K562 (cell line): ENCODE measurements around the gene SLC31A2. TPM values are rescaled to one million over a fixed set of nuclear protein-coding genes. Genes with fewer than 3 reads are reported as not detected.

Experiments used
- polyA plus RNA-seq, 8 experiments: library from polyadenylated mRNA; depleted of rRNA in 4 of 8; stranded (reverse) in 5 of 8; unstranded in 3 of 8; fragments of >200 nt; fragmentation: Nextera tagmentation in 2 of 8; fragmentation: Illumina TruSeq in 1 of 8; extraction: Ambion mirVana in 2 of 8; extraction: Trizol in 1 of 8; gene quantifications; 2 replicates each; pipeline versions ENCODE4 v1.2.1 to v1.2.3, GENCODE V29; 2011 to 2014; ENCODE audit warnings: inconsistent platforms in 1 of 8, missing spikeins in 1 of 8
- total RNA-seq, 7 experiments: library from RNA; depleted of rRNA in 6 of 7; stranded (reverse); fragments of >200 nt in 6 of 7; fragmentation: Illumina TruSeq in 2 of 7; extraction: Trizol in 2 of 7; gene quantifications; 2 replicates each; pipeline versions ENCODE4 v1.2.1 to v1.2.3, GENCODE V29; 2011 to 2021; ENCODE audit warnings: low replicate concordance in 1 of 7
- TF ChIP-seq, protein P1 (sequence below), 2 experiments: fragments of 450-650 bp; IDR thresholded peaks; 2 replicates each; pipeline ENCODE4 v1.6.1; 2016; ENCODE audit warnings: mild to moderate bottlenecking in 2 of 2, borderline replicate concordance in 1 of 2, low read depth in 1 of 2, moderate library complexity in 1 of 2

SLC31A2 gene
- total and polyA plus RNA-seq, 9 of the 15 experiments (the other 6 are each of a cell fraction or from before 2014, with no cell fraction given), result 1.5 to 4.3 (median 2.3) TPM

DNA sequence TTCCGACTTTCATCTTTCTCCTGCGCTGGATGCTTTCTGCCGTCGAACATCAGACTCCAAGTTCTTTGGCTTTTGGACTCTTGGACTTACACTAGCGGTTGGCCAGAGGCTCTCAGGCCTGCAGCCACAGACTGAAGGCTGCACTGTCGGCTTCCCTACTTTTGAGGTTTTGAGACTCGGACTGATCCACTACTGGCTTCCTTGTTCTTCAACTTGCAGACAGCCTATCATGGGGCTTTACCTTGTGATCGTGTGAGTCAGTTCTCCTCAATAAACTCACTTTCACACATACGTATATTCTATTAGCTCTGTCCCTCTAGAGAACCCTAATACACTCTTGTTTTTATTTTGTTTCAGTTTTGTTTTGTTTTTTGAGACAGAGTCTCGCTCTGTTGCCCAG is 60.0 kb downstream of the SLC31A2 start (continued):
- TF ChIP-seq, protein P1, sequence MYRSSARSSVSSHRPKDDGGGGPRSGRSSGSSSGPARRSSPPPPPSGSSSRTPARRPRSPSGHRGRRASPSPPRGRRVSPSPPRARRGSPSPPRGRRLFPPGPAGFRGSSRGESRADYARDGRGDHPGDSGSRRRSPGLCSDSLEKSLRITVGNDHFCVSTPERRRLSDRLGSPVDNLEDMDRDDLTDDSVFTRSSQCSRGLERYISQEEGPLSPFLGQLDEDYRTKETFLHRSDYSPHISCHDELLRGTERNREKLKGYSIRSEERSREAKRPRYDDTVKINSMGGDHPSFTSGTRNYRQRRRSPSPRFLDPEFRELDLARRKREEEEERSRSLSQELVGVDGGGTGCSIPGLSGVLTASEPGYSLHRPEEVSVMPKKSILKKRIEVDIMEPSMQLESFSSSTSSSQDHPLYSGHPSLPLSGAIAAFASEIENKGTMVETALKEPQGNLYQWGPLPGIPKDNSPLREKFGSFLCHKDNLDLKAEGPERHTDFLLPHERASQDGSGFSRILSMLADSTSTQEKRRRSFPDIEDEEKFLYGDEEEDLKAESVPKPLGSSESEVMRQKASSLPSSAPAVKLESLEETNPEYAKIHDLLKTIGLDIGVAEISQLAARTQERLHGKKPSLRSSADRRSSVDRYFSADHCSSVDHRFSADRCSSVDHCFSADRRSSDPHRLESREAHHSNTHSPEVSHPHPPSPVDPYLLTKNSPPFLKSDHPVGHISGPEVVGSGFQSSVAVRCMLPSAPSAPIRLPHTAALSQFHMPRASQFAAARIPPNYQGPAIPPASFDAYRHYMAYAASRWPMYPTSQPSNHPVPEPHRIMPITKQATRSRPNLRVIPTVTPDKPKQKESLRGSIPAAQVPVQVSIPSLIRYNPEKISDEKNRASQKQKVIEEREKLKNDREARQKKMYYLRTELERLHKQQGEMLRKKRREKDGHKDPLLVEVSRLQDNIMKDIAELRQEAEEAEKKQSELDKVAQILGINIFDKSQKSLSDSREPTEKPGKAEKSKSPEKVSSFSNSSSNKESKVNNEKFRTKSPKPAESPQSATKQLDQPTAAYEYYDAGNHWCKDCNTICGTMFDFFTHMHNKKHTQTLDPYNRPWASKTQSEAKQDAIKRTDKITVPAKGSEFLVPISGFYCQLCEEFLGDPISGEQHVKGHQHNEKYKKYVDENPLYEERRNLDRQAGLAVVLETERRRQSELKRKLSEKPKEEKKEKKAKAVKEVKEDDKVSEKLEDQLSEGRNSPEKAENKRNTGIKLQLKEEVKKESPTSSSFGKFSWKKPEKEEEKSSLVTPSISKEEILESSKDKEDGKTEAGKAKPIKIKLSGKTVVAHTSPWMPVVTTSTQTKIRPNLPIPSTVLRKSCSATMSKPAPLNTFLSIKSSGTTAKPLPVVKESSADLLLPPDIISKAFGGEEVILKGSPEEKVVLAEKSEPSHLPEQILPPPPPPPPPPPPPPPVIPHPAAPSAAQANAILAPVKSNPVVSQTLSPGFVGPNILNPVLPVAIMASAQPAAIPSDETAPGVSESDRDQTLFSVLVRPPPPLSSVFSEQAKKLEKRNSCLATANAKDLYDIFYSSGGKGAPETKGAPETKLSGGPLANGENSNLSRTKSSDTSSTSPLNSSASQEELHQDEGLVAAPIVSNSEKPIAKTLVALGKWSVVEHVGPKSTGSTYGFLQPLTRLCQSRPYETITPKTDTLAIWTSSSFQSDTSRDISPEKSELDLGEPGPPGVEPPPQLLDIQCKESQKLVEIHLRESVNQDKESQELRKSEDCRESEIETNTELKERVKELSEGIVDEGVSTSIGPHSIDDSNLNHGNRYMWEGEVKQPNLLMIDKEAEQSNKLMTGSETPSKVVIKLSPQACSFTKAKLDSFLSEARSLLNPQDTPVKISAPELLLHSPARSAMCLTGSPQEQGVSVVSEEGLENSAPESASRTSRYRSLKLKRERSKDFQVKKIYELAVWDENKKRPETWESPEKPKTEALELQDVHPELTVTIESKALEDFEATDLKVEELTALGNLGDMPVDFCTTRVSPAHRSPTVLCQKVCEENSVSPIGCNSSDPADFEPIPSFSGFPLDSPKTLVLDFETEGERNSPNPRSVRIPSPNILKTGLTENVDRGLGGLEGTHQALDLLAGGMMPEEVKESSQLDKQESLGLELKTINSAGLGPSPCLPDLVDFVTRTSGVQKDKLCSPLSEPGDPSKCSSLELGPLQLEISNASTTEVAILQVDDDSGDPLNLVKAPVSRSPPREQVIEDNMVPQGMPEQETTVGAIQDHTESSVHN (IDR thresholded peaks at IDR 0.05; ENCODE audit: borderline replicate concordance in 1 of 2, low read depth in 1 of 2), result no peak

Other genes starting within 250 kb of the SLC31A2 start
Only the 7 nearest of the 10 such genes appear.
- gene ZNF883, start 138.8 kb upstream of the SLC31A2 start, total RNA-seq (2014; rRNA removed), result 0.90 and 1.00 TPM in 2 replicates
- gene ZNF883, start 138.8 kb upstream of the SLC31A2 start, total RNA-seq (2014; rRNA removed; fragmentation: Illumina TruSeq; extraction: Trizol), result 4.9 and 5.6 TPM in 2 replicates
- gene ZNF883, start 138.8 kb upstream of the SLC31A2 start, total RNA-seq (2015; rRNA removed; fragmentation: Illumina TruSeq; extraction: Trizol), result 3.7 and 3.8 TPM in 2 replicates
- gene ZNF883, start 138.8 kb upstream of the SLC31A2 start, total RNA-seq (2021), result 2.3 and 2.6 TPM in 2 replicates
- gene ZNF883, start 138.8 kb upstream of the SLC31A2 start, polyA plus RNA-seq (2011; rRNA removed), result 0.42 and 2.8 TPM in 2 replicates
- 3.8 and 5.7 TPM in 2 replicates for gene ZNF883, start 138.8 kb upstream of the SLC31A2 start, polyA plus RNA-seq (2014; fragmentation: Illumina TruSeq; extraction: Trizol)
- 1 to 10 TPM; 4.0 to 4.1 TPM for gene ZNF883, start 138.8 kb upstream of the SLC31A2 start, polyA plus RNA-seq (2014; fragmentation: Nextera tagmentation; extraction: Ambion mirVana)
- 2.8 and 3.1 TPM in 2 replicates for gene ZNF883, start 138.8 kb upstream of the SLC31A2 start, polyA plus RNA-seq (2014; rRNA removed)
- gene ZFP37, start 94.3 kb upstream of the SLC31A2 start, total RNA-seq (2014; rRNA removed), result 0.24 TPM in 1 of 2 replicates, not detected in the other
- 0.29 TPM in 2 replicates for gene ZFP37, start 94.3 kb upstream of the SLC31A2 start, total RNA-seq (2014; rRNA removed; fragmentation: Illumina TruSeq; extraction: Trizol)
- gene ZFP37, start 94.3 kb upstream of the SLC31A2 start, total RNA-seq (2015; rRNA removed; fragmentation: Illumina TruSeq; extraction: Trizol), result 0.33 and 0.34 TPM in 2 replicates
- 0.22 and 0.27 TPM in 2 replicates for gene ZFP37, start 94.3 kb upstream of the SLC31A2 start, total RNA-seq (2021)
- gene ZFP37, start 94.3 kb upstream of the SLC31A2 start, polyA plus RNA-seq (2011; rRNA removed), result 0.03 and 0.04 TPM in 2 replicates
- 0.13 and 0.15 TPM in 2 replicates for gene ZFP37, start 94.3 kb upstream of the SLC31A2 start, polyA plus RNA-seq (2014; fragmentation: Illumina TruSeq; extraction: Trizol)
- under 1 TPM; 0.07 to 0.14 TPM for gene ZFP37, start 94.3 kb upstream of the SLC31A2 start, polyA plus RNA-seq (2014; fragmentation: Nextera tagmentation; extraction: Ambion mirVana)
- gene ZFP37, start 94.3 kb upstream of the SLC31A2 start, polyA plus RNA-seq (2014; rRNA removed), result 0.08 and 0.09 TPM in 2 replicates
- 15.2 and 18.3 TPM in 2 replicates for gene FKBP15, start 70.3 kb downstream of the SLC31A2 start, total RNA-seq (2014; rRNA removed)
- 16.3 and 18.1 TPM in 2 replicates for gene FKBP15, start 70.3 kb downstream of the SLC31A2 start, total RNA-seq (2014; rRNA removed; fragmentation: Illumina TruSeq; extraction: Trizol)
- 20.1 and 21.6 TPM in 2 replicates for gene FKBP15, start 70.3 kb downstream of the SLC31A2 start, total RNA-seq (2015; rRNA removed; fragmentation: Illumina TruSeq; extraction: Trizol)
- 17.9 and 18.9 TPM in 2 replicates for gene FKBP15, start 70.3 kb downstream of the SLC31A2 start, total RNA-seq (2021)
- gene FKBP15, start 70.3 kb downstream of the SLC31A2 start, polyA plus RNA-seq (2011; rRNA removed), result 38.0 and 45.2 TPM in 2 replicates
- 19.5 and 23.2 TPM in 2 replicates for gene FKBP15, start 70.3 kb downstream of the SLC31A2 start, polyA plus RNA-seq (2014; fragmentation: Illumina TruSeq; extraction: Trizol)
- gene FKBP15, start 70.3 kb downstream of the SLC31A2 start, polyA plus RNA-seq (2014; fragmentation: Nextera tagmentation; extraction: Ambion mirVana), result 10 to 100 TPM in 1 of 2 experiments, 1 to 10 TPM in 1; 8.7 to 15.3 TPM
- 17.9 and 18.9 TPM in 2 replicates for gene FKBP15, start 70.3 kb downstream of the SLC31A2 start, polyA plus RNA-seq (2014; rRNA removed)
- gene SLC31A1, start 70.5 kb downstream of the SLC31A2 start, total RNA-seq (2014; rRNA removed), result 15.4 and 17.2 TPM in 2 replicates
- 28.6 and 29.9 TPM in 2 replicates for gene SLC31A1, start 70.5 kb downstream of the SLC31A2 start, total RNA-seq (2014; rRNA removed; fragmentation: Illumina TruSeq; extraction: Trizol)
- 17.3 and 19.7 TPM in 2 replicates for gene SLC31A1, start 70.5 kb downstream of the SLC31A2 start, total RNA-seq (2015; rRNA removed; fragmentation: Illumina TruSeq; extraction: Trizol)
- gene SLC31A1, start 70.5 kb downstream of the SLC31A2 start, total RNA-seq (2021), result 25.8 and 25.9 TPM in 2 replicates
- 39.3 and 40.7 TPM in 2 replicates for gene SLC31A1, start 70.5 kb downstream of the SLC31A2 start, polyA plus RNA-seq (2011; rRNA removed)
- 32.0 and 34.6 TPM in 2 replicates for gene SLC31A1, start 70.5 kb downstream of the SLC31A2 start, polyA plus RNA-seq (2014; fragmentation: Illumina TruSeq; extraction: Trizol)
- gene SLC31A1, start 70.5 kb downstream of the SLC31A2 start, polyA plus RNA-seq (2014; fragmentation: Nextera tagmentation; extraction: Ambion mirVana), result 10 to 100 TPM; 21.7 to 30.7 TPM
- gene SLC31A1, start 70.5 kb downstream of the SLC31A2 start, polyA plus RNA-seq (2014; rRNA removed), result 19.7 and 25.4 TPM in 2 replicates
- 38.9 and 49.8 TPM in 2 replicates for gene CDC26, start 124.6 kb downstream of the SLC31A2 start, total RNA-seq (2014; rRNA removed)
- gene CDC26, start 124.6 kb downstream of the SLC31A2 start, total RNA-seq (2014; rRNA removed; fragmentation: Illumina TruSeq; extraction: Trizol), result 60.0 and 61.5 TPM in 2 replicates
- 63.9 and 65.3 TPM in 2 replicates for gene CDC26, start 124.6 kb downstream of the SLC31A2 start, total RNA-seq (2015; rRNA removed; fragmentation: Illumina TruSeq; extraction: Trizol)
- 33.0 TPM in 2 replicates for gene CDC26, start 124.6 kb downstream of the SLC31A2 start, total RNA-seq (2021)
- 30.1 and 42.9 TPM in 2 replicates for gene CDC26, start 124.6 kb downstream of the SLC31A2 start, polyA plus RNA-seq (2011; rRNA removed)
- 69.5 and 76.9 TPM in 2 replicates for gene CDC26, start 124.6 kb downstream of the SLC31A2 start, polyA plus RNA-seq (2014; fragmentation: Illumina TruSeq; extraction: Trizol)
- 100 to 1,000 TPM; 132 to 147 TPM for gene CDC26, start 124.6 kb downstream of the SLC31A2 start, polyA plus RNA-seq (2014; fragmentation: Nextera tagmentation; extraction: Ambion mirVana)
- 57.4 and 64.6 TPM in 2 replicates for gene CDC26, start 124.6 kb downstream of the SLC31A2 start, polyA plus RNA-seq (2014; rRNA removed)
- 36.2 and 39.8 TPM in 2 replicates for gene PRPF4, start 124.7 kb downstream of the SLC31A2 start, total RNA-seq (2014; rRNA removed)
- 42.4 and 45.0 TPM in 2 replicates for gene PRPF4, start 124.7 kb downstream of the SLC31A2 start, total RNA-seq (2014; rRNA removed; fragmentation: Illumina TruSeq; extraction: Trizol)
- 52.7 and 53.2 TPM in 2 replicates for gene PRPF4, start 124.7 kb downstream of the SLC31A2 start, total RNA-seq (2015; rRNA removed; fragmentation: Illumina TruSeq; extraction: Trizol)
- gene PRPF4, start 124.7 kb downstream of the SLC31A2 start, total RNA-seq (2021), result 36.1 and 36.7 TPM in 2 replicates
- gene PRPF4, start 124.7 kb downstream of the SLC31A2 start, polyA plus RNA-seq (2011; rRNA removed), result 18.3 and 26.1 TPM in 2 replicates
- gene PRPF4, start 124.7 kb downstream of the SLC31A2 start, polyA plus RNA-seq (2014; fragmentation: Illumina TruSeq; extraction: Trizol), result 44.7 and 49.8 TPM in 2 replicates
- 10 to 100 TPM; 25.8 to 66.0 TPM for gene PRPF4, start 124.7 kb downstream of the SLC31A2 start, polyA plus RNA-seq (2014; fragmentation: Nextera tagmentation; extraction: Ambion mirVana)
- 29.5 and 30.2 TPM in 2 replicates for gene PRPF4, start 124.7 kb downstream of the SLC31A2 start, polyA plus RNA-seq (2014; rRNA removed)
- gene RNF183, start 152.4 kb downstream of the SLC31A2 start, total RNA-seq (2014; rRNA removed), result not detected in 2 replicates
- gene RNF183, start 152.4 kb downstream of the SLC31A2 start, total RNA-seq (2014; rRNA removed; fragmentation: Illumina TruSeq; extraction: Trizol), result not detected in 2 replicates
- gene RNF183, start 152.4 kb downstream of the SLC31A2 start, total RNA-seq (2015; rRNA removed; fragmentation: Illumina TruSeq; extraction: Trizol), result not detected in 2 replicates
- gene RNF183, start 152.4 kb downstream of the SLC31A2 start, total RNA-seq (2021), result 0.22 TPM in 1 of 2 replicates, not detected in the other
- gene RNF183, start 152.4 kb downstream of the SLC31A2 start, polyA plus RNA-seq (2011; rRNA removed), result 2.0 and 3.1 TPM in 2 replicates
- gene RNF183, start 152.4 kb downstream of the SLC31A2 start, polyA plus RNA-seq (2014; fragmentation: Illumina TruSeq; extraction: Trizol), result 0.08 TPM in 1 of 2 replicates, not detected in the other
- under 1 TPM in 1 of 2 experiments, not detected in 1; 0.04 TPM for gene RNF183, start 152.4 kb downstream of the SLC31A2 start, polyA plus RNA-seq (2014; fragmentation: Nextera tagmentation; extraction: Ambion mirVana)
- gene RNF183, start 152.4 kb downstream of the SLC31A2 start, polyA plus RNA-seq (2014; rRNA removed), result 0.08 and 0.11 TPM in 2 replicates